ENCODE data around the gene PNMA6A.

GRCh38 chrX:153065389-153065788 is 6.9 kb upstream of the PNMA6A start:
- no peak for TF ChIP-seq EZH2 (IDR thresholded peaks at IDR 0.05; ENCODE audit: insufficient read depth, low read length)
- no peak for TF ChIP-seq CTCF (IDR thresholded peaks at IDR 0.05; ENCODE audit: insufficient read depth, low read depth, low read length)

All from astrocyte (in vitro differentiated cells and primary cell).